Psoas muscle (tissue), 8 donors: Measurements from ENCODE around the gene OPRM1. TPM values are rescaled to one million over a fixed set of nuclear protein-coding genes. Genes with fewer than 3 reads are reported as not detected.
"Not testable (repeated sequence)": the region's sequence is repeated elsewhere in the genome, so short reads cannot be mapped to it uniquely, and the experiment has no call there.

Experiments used
- ATAC-seq, 4 donors: fragments of 200-7000 bp; cut with Tn5 transposase; one replicate each; pipeline ENCODE4 v1.9.1; 2020; ENCODE audit warnings: moderate library complexity in 3 of 4, mild to moderate bottlenecking in 2 of 4
- DNase-seq, 2 donors: peaks; one replicate each; pipeline ENCODE4 v3.0.0-alpha.2; 2020
- H3K27ac ChIP-seq: fragments of 200-600 bp; one replicate; pipeline ENCODE4 v1.8.0; 2022
- H3K27me3 ChIP-seq, 3 donors: fragments of 200-600 bp in 1 of 3; one replicate each; pipeline versions ENCODE4 v1.6.1 to v1.8.0; 2013 to 2022; ENCODE audit warnings: low read length in 2 of 3, mild to moderate bottlenecking in 2 of 3, moderate library complexity in 1 of 3; ENCODE audit not compliant: insufficient read depth in 3 of 3
- H3K36me3 ChIP-seq, 2 donors: fragments of 200-600 bp in 1 of 2; one replicate each; pipeline versions ENCODE4 v1.6.1 to v1.8.0; 2013 to 2022; ENCODE audit warnings: low read depth in 1 of 2, mild to moderate bottlenecking in 1 of 2, moderate library complexity in 1 of 2; ENCODE audit not compliant: insufficient read depth in 1 of 2
- H3K4me1 ChIP-seq: fragments of 200-600 bp; one replicate; pipeline ENCODE4 v1.8.0; 2022
- H3K4me3 ChIP-seq: fragments of 200-600 bp; one replicate; pipeline ENCODE4 v1.8.0; 2022; ENCODE audit warnings: mild to moderate bottlenecking
- H3K9me3 ChIP-seq: fragments of 200-600 bp; one replicate; pipeline ENCODE4 v1.8.0; 2022
- WGBS, 3 donors: extraction: QIAGEN DNeasy Blood & Tissue Kit; methylation state at CpG; one replicate each; pipeline versions ENCODE4 v1.1.6 to v1.1.7; 2013; 5-methylcytosine and 5-hydroxymethylcytosine counted together
- intact Hi-C, 2 donors: fragments of 100-400 bp; cut with DNase I; formaldehyde crosslinking; loops; one replicate each; pipeline versions ENCODE4 v1.11.0 to v1.14.2; 2022
- polyA plus RNA-seq, 3 donors: library from polyadenylated mRNA; stranded (reverse); fragments of 200-250 nt; gene quantifications; one replicate each; pipeline ENCODE4 v1.2.3, GENCODE V29; 2013
- total RNA-seq, 4 donors: library from RNA; stranded (reverse); fragmentation: NEBNext Ultra II Directional in 2 of 4; extraction: Animal tissue kit (Norgen Biotek cat#: 25700) in 2 of 4; gene quantifications; one replicate each; pipeline versions ENCODE4 v1.2.1 to v1.2.4, GENCODE V29; 2021 to 2023
- TF ChIP-seq, protein P1 (sequence below): fragments of 200-600 bp; IDR thresholded peaks from one replicate; pipeline ENCODE4 v1.8.0; 2022; ENCODE audit warnings: antibody characterized with exemption
- donor health status: healthy with polysubstance abuse.
- donor health status: DM: no; HTN: no; CAD: no; lungs with moderate emphysema.
- donor health status: Bipolar disorder and iron deficiency.
- donor health status: healthy.
- donor health status: DM: yes; HTN: yes; CAD: no.
- donor health status: DM: no; HTN: no; CAD: no.
- donor health status: DM: no; HTN: no; CAD: no.
- donor health status: DM: yes; HTN: yes; CAD: no.

The OPRM1 gene
- total and polyA plus RNA-seq, 7 donors: not detected

DNA sequence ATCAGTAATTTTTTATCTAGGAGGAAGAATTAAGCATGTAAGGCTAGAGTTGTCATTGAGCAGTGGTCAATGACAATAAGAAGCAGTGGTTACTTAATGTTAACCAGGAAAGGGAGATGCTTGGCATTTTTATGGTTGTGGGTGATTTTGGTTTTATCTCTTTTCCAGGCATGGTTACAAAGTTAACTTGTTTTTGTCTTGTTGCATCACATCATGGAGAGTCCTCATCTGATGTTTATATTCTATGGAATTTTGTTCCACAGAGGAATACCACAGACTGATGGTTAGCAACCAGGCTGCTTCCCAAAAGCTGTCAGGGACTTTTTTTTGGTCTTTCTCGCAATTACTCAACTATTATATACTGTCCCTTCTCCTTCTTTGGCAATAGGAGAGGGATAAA lies 32.7 kb downstream of the OPRM1 start:
- 64 to 84% (median 66%) methylated on average over 1 of the region's 1 CpG for WGBS, 3 donors
- no peaks in the 10 kb centered on the region for H3K27me3 ChIP-seq
- intact Hi-C loops: no loop called here
- H3K36me3 ChIP-seq: no peaks in the 10 kb centered on the region
- H3K9me3 ChIP-seq: no peaks in the 10 kb centered on the region
- ATAC-seq (no peak), DNase-seq (no peak)
- H3K27ac ChIP-seq: no peak overlapping the region
- TF ChIP-seq, protein P1, sequence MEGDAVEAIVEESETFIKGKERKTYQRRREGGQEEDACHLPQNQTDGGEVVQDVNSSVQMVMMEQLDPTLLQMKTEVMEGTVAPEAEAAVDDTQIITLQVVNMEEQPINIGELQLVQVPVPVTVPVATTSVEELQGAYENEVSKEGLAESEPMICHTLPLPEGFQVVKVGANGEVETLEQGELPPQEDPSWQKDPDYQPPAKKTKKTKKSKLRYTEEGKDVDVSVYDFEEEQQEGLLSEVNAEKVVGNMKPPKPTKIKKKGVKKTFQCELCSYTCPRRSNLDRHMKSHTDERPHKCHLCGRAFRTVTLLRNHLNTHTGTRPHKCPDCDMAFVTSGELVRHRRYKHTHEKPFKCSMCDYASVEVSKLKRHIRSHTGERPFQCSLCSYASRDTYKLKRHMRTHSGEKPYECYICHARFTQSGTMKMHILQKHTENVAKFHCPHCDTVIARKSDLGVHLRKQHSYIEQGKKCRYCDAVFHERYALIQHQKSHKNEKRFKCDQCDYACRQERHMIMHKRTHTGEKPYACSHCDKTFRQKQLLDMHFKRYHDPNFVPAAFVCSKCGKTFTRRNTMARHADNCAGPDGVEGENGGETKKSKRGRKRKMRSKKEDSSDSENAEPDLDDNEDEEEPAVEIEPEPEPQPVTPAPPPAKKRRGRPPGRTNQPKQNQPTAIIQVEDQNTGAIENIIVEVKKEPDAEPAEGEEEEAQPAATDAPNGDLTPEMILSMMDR: no peak
- no peak overlapping the region for H3K4me3 ChIP-seq
- no peaks in the 10 kb centered on the region for H3K4me1 ChIP-seq

DNA sequence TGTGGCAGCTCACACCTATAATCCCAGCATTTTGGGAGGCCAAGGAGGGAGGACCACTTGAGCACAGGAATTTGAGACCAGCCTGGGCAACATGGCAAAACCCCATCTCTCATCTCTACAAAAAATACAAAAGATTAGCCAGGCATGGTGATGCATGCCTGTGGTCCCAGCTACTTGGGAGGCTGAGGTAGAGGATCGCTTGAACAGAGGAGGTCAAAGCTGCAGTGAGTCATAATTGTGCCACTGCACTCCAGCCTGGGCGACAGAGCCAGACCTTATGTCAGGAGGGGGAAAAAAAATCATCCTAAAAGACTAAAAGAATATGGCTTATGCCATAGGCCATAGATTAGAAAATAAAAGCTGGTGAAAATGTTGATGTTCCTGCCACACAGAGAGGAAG lies 39.6 kb downstream of the OPRM1 start:
- H3K4me1 ChIP-seq, H3K27ac ChIP-seq, intact Hi-C loops, H3K36me3 ChIP-seq, H3K4me3 ChIP-seq, H3K27me3 ChIP-seq, H3K9me3 ChIP-seq, DNase-seq, ATAC-seq: not testable (repeated sequence)
- 75 to 86% (median 82%) methylated on average over 2 of the region's 2 CpGs for WGBS, 3 donors

DNA sequence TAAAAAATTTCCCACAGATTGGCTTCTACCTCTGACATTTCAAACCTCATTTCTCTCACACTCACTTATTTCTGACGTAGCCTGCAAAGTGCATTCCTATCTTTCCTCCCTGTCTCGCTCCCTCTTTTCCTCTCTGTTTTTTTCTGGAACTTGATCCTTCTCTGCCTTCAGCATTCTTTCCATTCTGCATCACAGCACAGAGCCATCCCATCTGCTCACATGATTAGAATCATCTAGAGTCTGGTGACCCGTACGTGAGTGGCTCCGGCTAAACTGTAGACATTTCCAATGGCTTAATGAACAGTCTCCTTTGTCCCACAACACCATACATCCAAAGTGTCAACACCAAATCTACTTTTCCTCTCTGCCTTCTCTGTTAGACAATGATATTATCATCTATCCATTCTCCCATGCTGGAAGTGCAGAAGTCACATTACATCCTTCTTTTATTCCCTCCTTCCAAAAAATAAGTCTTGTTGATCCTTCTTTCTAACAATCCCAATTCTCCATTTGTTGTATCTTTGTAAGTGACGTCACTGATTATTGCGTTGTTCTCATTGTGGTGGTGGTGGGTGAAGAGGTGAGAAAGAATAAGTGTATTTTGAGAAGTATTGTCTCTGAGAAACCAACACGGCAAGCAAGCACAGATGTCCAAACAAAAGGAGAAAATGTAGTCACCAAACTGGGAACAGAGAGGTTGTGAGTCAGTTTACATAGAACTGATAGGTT lies 41.6 kb downstream of the OPRM1 start:
- DNase-seq: no peak
- no peaks in the 10 kb centered on the region for H3K27me3 ChIP-seq
- H3K4me3 ChIP-seq: no peak overlapping the region
- WGBS, 3 donors: 46 to 48% (median 47%) methylated on average over 8 of the region's 8 CpGs
- no peak for ATAC-seq
- H3K4me1 ChIP-seq: no peaks in the 10 kb centered on the region
- H3K9me3 ChIP-seq: no peaks in the 10 kb centered on the region
- TF ChIP-seq, protein P1: no peak
- no peaks in the 10 kb centered on the region for H3K36me3 ChIP-seq
- intact Hi-C loops: no loop called here
- no peak overlapping the region for H3K27ac ChIP-seq

DNA sequence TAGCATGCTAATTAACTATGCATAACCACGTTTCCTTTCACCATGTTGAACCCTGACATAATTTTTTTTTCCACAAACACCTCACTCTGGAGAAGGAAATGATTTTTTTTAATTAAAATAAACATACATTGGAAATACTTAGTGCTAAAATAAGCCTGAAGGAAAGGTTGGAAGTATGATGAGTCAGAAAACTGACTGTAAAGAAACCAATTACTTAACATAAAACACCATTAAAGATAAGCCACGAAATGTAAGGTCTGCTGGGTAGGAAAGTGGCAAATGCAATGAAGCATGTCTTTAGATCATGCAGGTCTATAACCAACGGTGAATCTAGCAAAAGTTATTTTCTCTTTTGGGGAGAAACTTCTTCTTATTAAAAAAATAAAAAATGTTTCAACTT lies 47.5 kb downstream of the OPRM1 start:
- ATAC-seq (no peak), DNase-seq (no peak)
- H3K9me3 ChIP-seq: no peaks in the 10 kb centered on the region
- H3K27me3 ChIP-seq: no peaks in the 10 kb centered on the region
- TF ChIP-seq, protein P1: no peak
- H3K4me1 ChIP-seq: no peaks in the 10 kb centered on the region
- H3K36me3 ChIP-seq: no peaks in the 10 kb centered on the region
- H3K4me3 ChIP-seq: no peak overlapping the region
- WGBS, 3 donors: 32 to 48% (median 46%) methylated on average over 3 of the region's 3 CpGs
- intact Hi-C loops: no loop called here
- no peak overlapping the region for H3K27ac ChIP-seq

DNA sequence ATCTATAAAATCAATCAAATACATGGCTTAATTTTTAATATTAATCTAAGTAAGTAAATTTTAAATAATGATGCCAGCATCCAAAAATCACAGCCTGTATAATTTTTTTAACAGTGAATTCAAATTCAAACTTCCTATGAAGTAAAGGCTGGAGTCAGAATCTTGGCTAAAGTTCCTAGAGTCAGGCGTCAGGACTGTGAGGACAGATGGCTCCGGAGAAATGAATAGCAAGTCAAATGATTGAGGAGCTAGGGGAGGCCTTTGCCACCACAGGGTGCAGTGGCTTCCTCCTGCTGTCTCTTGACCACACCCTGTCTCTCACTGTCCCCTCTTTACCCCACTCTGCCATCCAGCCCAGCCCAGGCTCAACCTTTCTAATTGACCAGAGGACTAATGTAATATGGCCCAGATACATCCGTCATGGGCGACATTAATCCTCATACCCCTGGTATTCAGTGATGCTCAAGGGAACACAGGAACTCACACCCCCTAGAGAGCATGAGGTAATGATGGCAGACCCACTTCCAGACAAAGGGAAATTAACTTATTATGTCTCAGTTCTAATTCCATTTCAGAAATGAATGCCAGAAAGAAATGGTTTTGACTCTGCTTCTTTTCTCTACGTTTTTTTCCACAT lies 53.4 kb downstream of the OPRM1 start:
- H3K27me3 ChIP-seq: no peaks in the 10 kb centered on the region
- no peak overlapping the region for H3K4me3 ChIP-seq
- no peaks in the 10 kb centered on the region for H3K36me3 ChIP-seq
- no peaks in the 10 kb centered on the region for H3K4me1 ChIP-seq
- no peak overlapping the region for H3K27ac ChIP-seq
- ATAC-seq: no peak
- WGBS, 3 donors: 49 to 53% (median 50%) methylated on average over 5 of the region's 5 CpGs
- DNase-seq: no peak
- TF ChIP-seq, protein P1: no peak
- H3K9me3 ChIP-seq: no peaks in the 10 kb centered on the region
- intact Hi-C loops: no loop called here
